ENCODE measurements around the gene BAG5. TPM values are rescaled to one million over a fixed set of nuclear protein-coding genes. Genes with fewer than 3 reads are reported as not detected.

BAG5 gene
- total and polyA plus RNA-seq, 2 donors (not counting 1 experiment from before 2014, with no cell fraction given), result 7.4 to 31.6 TPM

DNA sequence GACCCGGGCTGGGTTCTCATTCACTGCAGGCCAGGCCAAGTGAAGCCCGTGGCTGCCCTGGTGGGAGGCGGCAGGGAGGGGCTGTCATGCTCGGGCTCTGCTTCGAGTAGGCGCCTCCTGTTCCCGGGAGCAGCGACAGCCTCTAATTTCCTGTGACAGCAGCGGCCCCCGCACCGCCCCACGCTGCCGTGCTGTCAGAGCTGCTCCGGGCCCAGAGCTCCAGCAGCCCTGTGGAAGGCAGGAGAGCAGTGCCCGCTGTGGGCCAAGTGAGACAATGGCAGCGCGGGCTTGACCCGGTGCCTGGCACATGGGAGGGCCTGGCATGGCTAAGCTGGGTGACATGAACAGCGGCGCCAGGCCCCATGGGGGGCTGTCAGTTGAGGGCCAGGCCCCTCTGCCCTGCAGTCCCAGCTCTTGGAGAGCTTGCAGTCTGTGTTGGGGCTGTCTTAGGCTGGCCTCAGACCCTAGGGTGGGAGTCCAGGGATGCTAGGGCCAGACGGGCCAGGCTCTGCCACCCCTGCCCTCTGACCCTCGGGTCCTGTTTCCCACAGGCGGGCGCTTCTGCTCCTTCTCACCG, 28.4 kb downstream of the BAG5 start:
- ATAC-seq (ENCODE audit: low read depth) (no peak), DNase-seq (no peak)
- H3K27me3 ChIP-seq (replicated peaks in 1 of 4; ENCODE audit: control extremely low read depth in 1 of 4, control insufficient read depth in 3 of 4, insufficient read depth in 4 of 4, low read length in 3 of 4), result no peaks in the 10 kb centered on the region
- H3K27me3 Mint-ChIP-seq, result no peaks in the 10 kb centered on the region
- intact Hi-C loops (cut with micrococcal nuclease), result no loop called here
- H3K9me3 Mint-ChIP-seq (ENCODE audit: insufficient read depth), result no peaks in the 10 kb centered on the region
- no peak overlapping the region for H3K27ac Mint-ChIP-seq
- WGBS (ENCODE audit: insufficient coverage), result 94% methylated on average over 25 of the region's 25 CpGs
- POLR2A ChIA-PET, result no interaction called here
- H3K9me3 ChIP-seq (ENCODE audit: control extremely low read depth in 1 of 3, control insufficient read depth in 2 of 3, insufficient read depth in 1 of 3, low read length in 2 of 3), result no peaks in the 10 kb centered on the region
- no peak overlapping the region for H3K9ac ChIP-seq (ENCODE audit: low read length)
- TF ChIP-seq EZH2 (IDR thresholded peaks at IDR 0.05; ENCODE audit: borderline replicate concordance, insufficient read depth, low read depth, low read length, poor library complexity, severe bottlenecking), result no peak
- TF ChIP-seq, protein P1, sequence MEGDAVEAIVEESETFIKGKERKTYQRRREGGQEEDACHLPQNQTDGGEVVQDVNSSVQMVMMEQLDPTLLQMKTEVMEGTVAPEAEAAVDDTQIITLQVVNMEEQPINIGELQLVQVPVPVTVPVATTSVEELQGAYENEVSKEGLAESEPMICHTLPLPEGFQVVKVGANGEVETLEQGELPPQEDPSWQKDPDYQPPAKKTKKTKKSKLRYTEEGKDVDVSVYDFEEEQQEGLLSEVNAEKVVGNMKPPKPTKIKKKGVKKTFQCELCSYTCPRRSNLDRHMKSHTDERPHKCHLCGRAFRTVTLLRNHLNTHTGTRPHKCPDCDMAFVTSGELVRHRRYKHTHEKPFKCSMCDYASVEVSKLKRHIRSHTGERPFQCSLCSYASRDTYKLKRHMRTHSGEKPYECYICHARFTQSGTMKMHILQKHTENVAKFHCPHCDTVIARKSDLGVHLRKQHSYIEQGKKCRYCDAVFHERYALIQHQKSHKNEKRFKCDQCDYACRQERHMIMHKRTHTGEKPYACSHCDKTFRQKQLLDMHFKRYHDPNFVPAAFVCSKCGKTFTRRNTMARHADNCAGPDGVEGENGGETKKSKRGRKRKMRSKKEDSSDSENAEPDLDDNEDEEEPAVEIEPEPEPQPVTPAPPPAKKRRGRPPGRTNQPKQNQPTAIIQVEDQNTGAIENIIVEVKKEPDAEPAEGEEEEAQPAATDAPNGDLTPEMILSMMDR (IDR thresholded peaks at IDR 0.05), result no peak
- CTCF ChIA-PET, result interaction anchor here (0.8 to 6.0 kb wide), 3 partner anchors 13 to 17 kb away, joined by 3 to 24 read pairs (median 3); no protein-coding TSS in a partner anchor
- peaks cover 0 to 11% of the 10 kb centered on the region in 2 experiments for H3K36me3 ChIP-seq (replicated peaks in 1 of 2; ENCODE audit: control extremely low read depth in 1 of 2, control insufficient read depth in 1 of 2, extremely low read depth in 1 of 2, insufficient read depth in 2 of 2, low read length in 1 of 2)
- H3K4me1 Mint-ChIP-seq, result peaks cover 19% of the 10 kb centered on the region
- no peak overlapping the region for H3K4me3 Mint-ChIP-seq
- no peak overlapping the region for H3K4me3 ChIP-seq (ENCODE audit: control extremely low read depth in 1 of 5, extremely low read depth in 1 of 5, insufficient read depth in 1 of 5, low read depth in 2 of 5, low read length in 4 of 5)
- peaks cover 11 to 21% of the 10 kb centered on the region in 2 donors for H3K4me1 ChIP-seq (ENCODE audit: control insufficient read depth in 2 of 2, insufficient read depth in 2 of 2, low read length in 2 of 2)
- H3K79me2 ChIP-seq (ENCODE audit: control insufficient read depth, insufficient read depth, low read length), result peaks cover 24% of the 10 kb centered on the region
- no peak overlapping the region for H2AFZ ChIP-seq (ENCODE audit: insufficient read depth, low read depth, low read length, poor library complexity, severe bottlenecking)
- H3K4me2 ChIP-seq (replicated peaks; ENCODE audit: low read depth, low read length, poor library complexity, severe bottlenecking), result no peak overlapping the region
- H3K27ac ChIP-seq (ENCODE audit: low read length in 2 of 2), result no peak overlapping the region
- peaks cover 34% of the 10 kb centered on the region for H4K20me1 ChIP-seq (ENCODE audit: control insufficient read depth, insufficient read depth, low read length, poor library complexity, severe bottlenecking)

DNA sequence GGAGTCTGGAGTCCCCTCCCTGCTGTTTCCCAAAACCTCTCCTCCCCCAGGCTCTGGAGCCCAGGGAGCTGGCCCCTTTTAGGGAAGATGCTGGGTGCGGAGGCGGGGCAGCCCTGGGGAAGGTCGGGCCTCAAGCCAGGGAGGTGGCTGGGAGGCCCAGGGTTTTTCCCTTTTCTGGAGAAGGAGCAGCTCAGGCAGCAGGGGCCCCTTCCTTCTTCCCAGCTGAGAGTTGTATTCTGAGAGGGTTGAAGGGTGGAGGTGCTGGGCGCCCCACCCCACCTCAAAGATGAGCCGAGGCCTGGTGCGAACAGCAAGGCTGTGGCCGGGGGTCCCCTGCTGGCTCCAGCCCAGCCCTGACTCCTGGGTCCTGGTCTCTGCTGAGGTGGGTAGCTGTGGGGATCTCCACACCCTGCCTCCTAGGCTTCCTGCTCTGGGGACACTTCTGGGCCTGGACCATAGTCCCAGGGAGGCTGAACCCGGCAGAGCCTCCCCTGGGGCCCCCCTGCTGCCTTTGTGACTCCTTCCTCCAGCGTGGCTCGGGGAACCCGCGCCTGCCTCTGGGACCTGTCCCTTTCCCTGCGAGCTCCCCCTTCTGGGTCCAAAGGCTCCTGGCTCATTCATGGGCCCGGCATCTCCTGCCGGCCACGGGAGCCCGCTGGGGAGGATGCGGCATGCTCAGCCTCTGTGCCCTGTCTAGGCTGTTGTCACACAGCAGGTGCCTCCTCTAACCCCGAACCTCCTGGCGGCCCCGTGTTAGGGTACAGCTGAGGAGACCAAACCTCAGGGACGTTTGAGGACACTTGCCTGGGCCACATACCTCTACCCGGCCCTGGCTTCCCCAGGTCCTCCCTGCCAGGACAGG, 29.1 kb downstream of the BAG5 start:
- DNase-seq, result no peak
- H3K9me3 ChIP-seq (ENCODE audit: control extremely low read depth in 1 of 3, control insufficient read depth in 2 of 3, insufficient read depth in 1 of 3, low read length in 2 of 3), result no peaks in the 10 kb centered on the region
- no peak overlapping the region for H3K9ac ChIP-seq (ENCODE audit: low read length)
- no peak overlapping the region for H2AFZ ChIP-seq (ENCODE audit: insufficient read depth, low read depth, low read length, poor library complexity, severe bottlenecking)
- Mint-ChIP-seq H3K27ac (no peak overlapping the region), H3K27me3 (no peaks in the 10 kb centered on the region), H3K9me3 (ENCODE audit: insufficient read depth) (no peaks in the 10 kb centered on the region), H3K4me3 (no peak overlapping the region), H3K4me1 (peaks cover 24% of the 10 kb centered on the region)
- ATAC-seq (ENCODE audit: low read depth), result no peak
- no peak overlapping the region for H3K4me3 ChIP-seq (ENCODE audit: control extremely low read depth in 1 of 5, extremely low read depth in 1 of 5, insufficient read depth in 1 of 5, low read depth in 2 of 5, low read length in 4 of 5)
- no peak for TF ChIP-seq EZH2 (IDR thresholded peaks at IDR 0.05; ENCODE audit: borderline replicate concordance, insufficient read depth, low read depth, low read length, poor library complexity, severe bottlenecking)
- TF ChIP-seq, protein P1 (IDR thresholded peaks at IDR 0.05), result no peak
- H3K36me3 ChIP-seq (replicated peaks in 1 of 2; ENCODE audit: control extremely low read depth in 1 of 2, control insufficient read depth in 1 of 2, extremely low read depth in 1 of 2, insufficient read depth in 2 of 2, low read length in 1 of 2), result peaks cover 0 to 11% of the 10 kb centered on the region in 2 experiments
- no peak overlapping the region for H3K4me2 ChIP-seq (replicated peaks; ENCODE audit: low read depth, low read length, poor library complexity, severe bottlenecking)
- no peaks in the 10 kb centered on the region for H3K27me3 ChIP-seq (replicated peaks in 1 of 4; ENCODE audit: control extremely low read depth in 1 of 4, control insufficient read depth in 3 of 4, insufficient read depth in 4 of 4, low read length in 3 of 4)
- WGBS (ENCODE audit: insufficient coverage), result 93% methylated on average over 23 of the region's 23 CpGs
- H3K79me2 ChIP-seq (ENCODE audit: control insufficient read depth, insufficient read depth, low read length), result peaks cover 24% of the 10 kb centered on the region
- no peak overlapping the region for H3K27ac ChIP-seq (ENCODE audit: low read length in 2 of 2)
- H3K4me1 ChIP-seq (ENCODE audit: control insufficient read depth in 2 of 2, insufficient read depth in 2 of 2, low read length in 2 of 2), result peaks cover 15 to 26% of the 10 kb centered on the region in 2 donors
- POLR2A ChIA-PET, result no interaction called here
- H4K20me1 ChIP-seq (ENCODE audit: control insufficient read depth, insufficient read depth, low read length, poor library complexity, severe bottlenecking), result peaks cover 34% of the 10 kb centered on the region
- intact Hi-C loops (cut with micrococcal nuclease), result no loop called here
- CTCF ChIA-PET, result interaction anchor here (1.4 to 6.0 kb wide), 2 partner anchors 14 kb away, joined by 4 to 24 read pairs; no protein-coding TSS in a partner anchor

Measured in B cell (primary cell).